IMR-90 (cell line): ENCODE measurements around the gene BAHD1.

Experiments
- CTCF ChIP-seq: conservative IDR thresholded peaks from 2 replicates; pipeline ENCODE4 v1.5.1; 2012; ENCODE audit warnings: mild to moderate bottlenecking, low read depth, low read length, improper control_type of control experiment
- POLR2A ChIP-seq: IDR thresholded peaks from 2 replicates; pipeline ENCODE4 v1.6.1; 2012; ENCODE audit warnings: mild to moderate bottlenecking, low read depth, low read length
- RFX5 ChIP-seq: IDR thresholded peaks from 2 replicates; pipeline ENCODE4 v1.8.0; 2012; ENCODE audit warnings: low read depth, mild to moderate bottlenecking, low read length, moderate library complexity
- TF ChIP-seq, protein P1 (sequence below): fragments of 150-350 bp; IDR thresholded peaks from 2 replicates; pipeline ENCODE4 v1.6.1; 2016; ENCODE audit warnings: low read depth, mild to moderate bottlenecking, low read length, moderate library complexity, borderline replicate concordance

GRCh38 chr15:40516322-40516721 is 75.6 kb downstream of the BAHD1 start:
- no peak for TF ChIP-seq CTCF
- TF ChIP-seq, protein P1, sequence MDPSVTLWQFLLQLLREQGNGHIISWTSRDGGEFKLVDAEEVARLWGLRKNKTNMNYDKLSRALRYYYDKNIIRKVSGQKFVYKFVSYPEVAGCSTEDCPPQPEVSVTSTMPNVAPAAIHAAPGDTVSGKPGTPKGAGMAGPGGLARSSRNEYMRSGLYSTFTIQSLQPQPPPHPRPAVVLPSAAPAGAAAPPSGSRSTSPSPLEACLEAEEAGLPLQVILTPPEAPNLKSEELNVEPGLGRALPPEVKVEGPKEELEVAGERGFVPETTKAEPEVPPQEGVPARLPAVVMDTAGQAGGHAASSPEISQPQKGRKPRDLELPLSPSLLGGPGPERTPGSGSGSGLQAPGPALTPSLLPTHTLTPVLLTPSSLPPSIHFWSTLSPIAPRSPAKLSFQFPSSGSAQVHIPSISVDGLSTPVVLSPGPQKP, result no peak
- no peak for TF ChIP-seq POLR2A
- TF ChIP-seq RFX5, result no peak
